D721Med (cell line): ENCODE measurements around the gene PDS5A.
"Not testable (repeated sequence)": the region's sequence is repeated elsewhere in the genome, so short reads cannot be mapped to it uniquely, and the experiment has no call there.

Experiments used
- DNase-seq: peaks from one replicate; pipeline ENCODE4 v3.0.0; 2011; ENCODE audit warnings: low spot score; ENCODE audit not compliant: insufficient read length
- FAIRE-seq: peaks from 2 replicates; lab custom pipeline; 2011; peaks lifted over from hg19 to GRCh38; lab: Jason Lieb, UNC
- CTCF ChIP-seq: IDR thresholded peaks from 2 replicates; pipeline ENCODE4 v1.5.1; 2012; ENCODE audit warnings: mild to moderate bottlenecking, control low read depth; ENCODE audit not compliant: insufficient read depth; ENCODE audit errors: missing control alignments

The PDS5A gene

GRCh38 chr4:39792128-39792527 lies 185.6 kb downstream of the PDS5A start:
- no peak for TF ChIP-seq CTCF
- no peak for FAIRE-seq
- no peak for DNase-seq

DNA sequence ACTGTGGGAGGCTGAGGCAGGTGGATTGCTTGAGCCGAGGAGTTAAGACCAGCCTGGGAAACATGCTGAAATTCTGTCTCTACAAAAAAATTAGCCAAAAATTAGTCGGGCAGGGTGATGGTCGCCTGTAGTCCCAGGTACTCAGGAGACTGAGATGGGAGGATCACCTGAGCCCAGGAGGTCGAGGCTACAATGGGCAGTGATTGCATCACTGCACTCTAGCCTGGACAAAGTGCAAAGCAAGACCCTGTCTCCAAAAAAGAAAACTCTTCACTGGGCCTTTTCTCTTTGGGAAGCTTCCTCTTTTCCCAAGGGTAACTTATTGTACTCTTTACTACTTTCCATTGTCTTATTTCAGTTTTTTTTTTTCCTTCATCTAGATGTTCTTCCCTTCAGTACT lies 190.9 kb downstream of the PDS5A start:
- DNase-seq (no peak), FAIRE-seq (no peak)
- TF ChIP-seq CTCF: no peak

- DNase-seq (no peak), FAIRE-seq (no peak)
- TF ChIP-seq CTCF: no peak
Measured at GRCh38 chr4:39785083-39785482, 192.6 kb downstream of the PDS5A start.

DNA sequence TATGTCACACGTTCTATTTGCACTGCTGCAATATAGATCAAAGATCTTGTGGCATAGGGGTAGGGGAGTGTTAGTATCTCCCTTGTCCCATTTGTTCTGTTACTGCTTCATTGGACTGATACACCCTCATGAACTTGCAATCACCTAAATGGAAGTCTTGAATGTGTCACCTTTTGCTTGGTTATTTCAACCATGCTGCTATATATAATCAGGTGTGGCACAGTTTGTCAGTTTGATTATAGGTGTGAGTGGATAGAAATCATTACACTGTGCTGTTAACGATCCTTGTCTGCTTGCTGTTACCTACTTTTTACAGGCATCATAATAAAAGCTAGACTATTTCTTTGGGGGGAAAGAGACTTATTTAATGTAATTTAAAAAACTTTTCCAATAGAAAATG lies 195.7 kb downstream of the PDS5A start:
- DNase-seq, FAIRE-seq: not testable (repeated sequence)
